A673 (cell line): Measurements from ENCODE around the gene GDF7. TPM values are rescaled to one million over a fixed set of nuclear protein-coding genes. Genes with fewer than 3 reads are reported as not detected.

Source experiments
- BruUV-seq: library from RNA; stranded (reverse); fragments of 400-500 nt; replicated peaks from 2 replicates; lab custom pipeline; 2021; lab: Mats Ljungman, UMichigan
- CTCF ChIA-PET: fragments of 300-600 bp; sonication (Branson Sonifier 250); formaldehyde crosslinking; loops from one replicate; lab custom pipeline; 2022; ENCODE audit warnings: antibody characterized with exemption; lab: Charles Lee
- POLR2A ChIA-PET: fragments of 300-600 bp; sonication (Branson Sonifier 250); formaldehyde crosslinking; loops from one replicate; lab custom pipeline; 2022; ENCODE audit warnings: antibody characterized with exemption; ENCODE audit not compliant: low non-redundant PET; lab: Charles Lee
- DNase-seq: peaks from one replicate; pipeline ENCODE4 v3.0.0-alpha.2; 2015; ENCODE audit warnings: low spot score
- H3K27ac ChIP-seq: fragments of 200-600 bp; sonication (generic); 2 replicates; pipeline ENCODE4 v1.5.1; 2016; ENCODE audit warnings: mixed run types, low read depth, mild to moderate bottlenecking, mixed read lengths, antibody characterized with exemption, low read length; ENCODE audit not compliant: poor library complexity, severe bottlenecking
- H3K27me3 ChIP-seq: fragments of 200-600 bp; sonication (generic); replicated peaks from 2 replicates; pipeline ENCODE4 v1.6.1; 2017; ENCODE audit warnings: mixed run types, low read depth, mild to moderate bottlenecking, mixed read lengths, antibody characterized with exemption, low read length; ENCODE audit not compliant: insufficient read depth, poor library complexity
- H3K36me3 ChIP-seq: fragments of 200-600 bp; sonication (generic); 2 replicates; pipeline ENCODE4 v1.6.1; 2016; ENCODE audit warnings: mixed run types, mild to moderate bottlenecking, mixed read lengths, antibody characterized with exemption, low read length; ENCODE audit not compliant: insufficient read depth, poor library complexity, severe bottlenecking
- H3K4me1 ChIP-seq: fragments of 200-600 bp; sonication (generic); 2 replicates; pipeline ENCODE4 v1.6.1; 2017; ENCODE audit warnings: mixed run types, mild to moderate bottlenecking, mixed read lengths, antibody characterized with exemption, low read length; ENCODE audit not compliant: insufficient read depth, poor library complexity, severe bottlenecking
- H3K4me3 ChIP-seq: fragments of 200-600 bp; sonication (generic); 2 replicates; pipeline ENCODE4 v1.5.1; 2016; ENCODE audit warnings: low read depth, mixed run types, mild to moderate bottlenecking, mixed read lengths, low read length; ENCODE audit not compliant: poor library complexity, severe bottlenecking
- H3K9me3 ChIP-seq: fragments of 200-600 bp; sonication (generic); 2 replicates; pipeline ENCODE4 v1.6.1; 2016; ENCODE audit warnings: mixed run types, low read depth, mild to moderate bottlenecking, mixed read lengths, antibody characterized with exemption, low read length; ENCODE audit not compliant: poor library complexity, severe bottlenecking
- EZH2 ChIP-seq: fragments of 200-600 bp; sonication (generic); IDR thresholded peaks from 2 replicates; pipeline ENCODE4 v1.6.1; 2017; ENCODE audit warnings: borderline replicate concordance, low read depth, mild to moderate bottlenecking, mixed read lengths, antibody characterized with exemption, low read length; ENCODE audit not compliant: poor library complexity, severe bottlenecking
- intact Hi-C: fragments of 100-400 bp; cut with micrococcal nuclease; formaldehyde crosslinking; loops from one replicate; pipeline ENCODE4 v1.10.0; 2022; ENCODE audit not compliant: unreplicated experiment
- total RNA-seq: library from RNA; stranded (reverse); gene quantifications from 2 replicates; pipeline ENCODE4 v1.2.3, GENCODE V29; 2021
- TF ChIP-seq, protein P1 (sequence below): fragments of 300-800, 200-600 bp; sonication (generic); conservative IDR thresholded peaks from 2 replicates; pipeline ENCODE4 v1.5.1; 2017; ENCODE audit warnings: low read depth, mild to moderate bottlenecking, antibody characterized with exemption, low read length, moderate library complexity, mixed read lengths

Gene GDF7
- total RNA-seq, 1 experiment from 2014 or later: not detected

GRCh38 chr2:20618886-20619521 lies 47.9 kb upstream of the GDF7 start:
- CTCF ChIA-PET: no interaction called here
- intact Hi-C loops: no loop called here
- H3K27ac ChIP-seq: no peak overlapping the region
- DNase-seq: no peak
- no peaks in the 10 kb centered on the region for H3K9me3 ChIP-seq
- POLR2A ChIA-PET: no interaction called here
- no peaks in the 10 kb centered on the region for H3K4me1 ChIP-seq
- H3K4me3 ChIP-seq: no peak overlapping the region
- no TSS peak for BruUV-seq
- TF ChIP-seq, protein P1, sequence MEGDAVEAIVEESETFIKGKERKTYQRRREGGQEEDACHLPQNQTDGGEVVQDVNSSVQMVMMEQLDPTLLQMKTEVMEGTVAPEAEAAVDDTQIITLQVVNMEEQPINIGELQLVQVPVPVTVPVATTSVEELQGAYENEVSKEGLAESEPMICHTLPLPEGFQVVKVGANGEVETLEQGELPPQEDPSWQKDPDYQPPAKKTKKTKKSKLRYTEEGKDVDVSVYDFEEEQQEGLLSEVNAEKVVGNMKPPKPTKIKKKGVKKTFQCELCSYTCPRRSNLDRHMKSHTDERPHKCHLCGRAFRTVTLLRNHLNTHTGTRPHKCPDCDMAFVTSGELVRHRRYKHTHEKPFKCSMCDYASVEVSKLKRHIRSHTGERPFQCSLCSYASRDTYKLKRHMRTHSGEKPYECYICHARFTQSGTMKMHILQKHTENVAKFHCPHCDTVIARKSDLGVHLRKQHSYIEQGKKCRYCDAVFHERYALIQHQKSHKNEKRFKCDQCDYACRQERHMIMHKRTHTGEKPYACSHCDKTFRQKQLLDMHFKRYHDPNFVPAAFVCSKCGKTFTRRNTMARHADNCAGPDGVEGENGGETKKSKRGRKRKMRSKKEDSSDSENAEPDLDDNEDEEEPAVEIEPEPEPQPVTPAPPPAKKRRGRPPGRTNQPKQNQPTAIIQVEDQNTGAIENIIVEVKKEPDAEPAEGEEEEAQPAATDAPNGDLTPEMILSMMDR: no peak
- no peak for TF ChIP-seq EZH2
- no peaks in the 10 kb centered on the region for H3K27me3 ChIP-seq
- no peaks in the 10 kb centered on the region for H3K36me3 ChIP-seq

GRCh38 chr2:20619624-20620024 lies 47.3 kb upstream of the GDF7 start:
- Histone ChIP-seq H3K27me3 (no peaks in the 10 kb centered on the region), H3K4me3 (no peak overlapping the region), H3K9me3 (no peaks in the 10 kb centered on the region), H3K36me3 (no peaks in the 10 kb centered on the region), H3K4me1 (no peaks in the 10 kb centered on the region), H3K27ac (no peak overlapping the region)
- no peak for TF ChIP-seq EZH2
- TF ChIP-seq, protein P1: no peak
- no peak for DNase-seq
- CTCF ChIA-PET: no interaction called here
- BruUV-seq: no TSS peak
- intact Hi-C loops: no loop called here
- POLR2A ChIA-PET: interaction anchor here (1.1 kb wide), 1 partner anchor 172 kb away, joined by 3 read pairs; the partner anchor contains the start of gene RHOB

GRCh38 chr2:20620271-20620681 lies 46.7 kb upstream of the GDF7 start:
- CTCF ChIA-PET: no interaction called here
- no TSS peak for BruUV-seq
- TF ChIP-seq EZH2: no peak
- TF ChIP-seq, protein P1: no peak
- POLR2A ChIA-PET: interaction anchor here (1.1 kb wide), 1 partner anchor 173 kb away, joined by 3 read pairs; the partner anchor contains the start of gene RHOB
- intact Hi-C loops: no loop called here
- no peaks in the 10 kb centered on the region for H3K4me1 ChIP-seq
- no peaks in the 10 kb centered on the region for H3K27me3 ChIP-seq
- no peak for DNase-seq
- H3K9me3 ChIP-seq: no peaks in the 10 kb centered on the region
- no peaks in the 10 kb centered on the region for H3K36me3 ChIP-seq
- H3K4me3 ChIP-seq: no peak overlapping the region
- no peak overlapping the region for H3K27ac ChIP-seq
